ENCODE measurements around the gene TTYH2.

TTYH2 gene

GRCh38 chr17:74303305-74303704, 89.9 kb downstream of the TTYH2 start:
- no peak for TF ChIP-seq POLR2A (IDR thresholded peaks at IDR 0.05; ENCODE audit: extremely low read depth, insufficient read length)
- TF ChIP-seq MYC (IDR thresholded peaks at IDR 0.05; ENCODE audit: low read depth, low read length), result no peak
- no peak for TF ChIP-seq CTCF (IDR thresholded peaks at IDR 0.05; ENCODE audit: low read depth, low read length)
- TF ChIP-seq MAX (IDR thresholded peaks at IDR 0.05; ENCODE audit: low read depth, low read length), result no peak

GRCh38 chr17:74304184-74304583, 90.8 kb downstream of the TTYH2 start:
- DNase-seq (ENCODE audit: low read depth), result no peak
- H3K4me3 ChIP-seq (ENCODE audit: low read depth, low read length), result no peak overlapping the region
- TF ChIP-seq POLR2A (IDR thresholded peaks at IDR 0.05; ENCODE audit: extremely low read depth, insufficient read length), result no peak
- TF ChIP-seq MAX (IDR thresholded peaks at IDR 0.05; ENCODE audit: low read depth, low read length), result no peak
- TF ChIP-seq MYC (IDR thresholded peaks at IDR 0.05; ENCODE audit: low read depth, low read length), result no peak
- TF ChIP-seq CTCF (IDR thresholded peaks at IDR 0.05; ENCODE audit: low read depth, low read length), result no peak

More at GRCh38 chr17:74303305-74303704, 89.9 kb downstream of the TTYH2 start:
- DNase-seq (ENCODE audit: low read depth), result peak; percentile 57
- no peak overlapping the region for H3K4me3 ChIP-seq (ENCODE audit: low read depth, low read length)

- DNase-seq (ENCODE audit: low read depth), result peak; percentile 34
- H3K4me3 ChIP-seq (ENCODE audit: low read depth, low read length), result no peak overlapping the region
- TF ChIP-seq MYC (IDR thresholded peaks at IDR 0.05; ENCODE audit: low read depth, low read length) (no peak), POLR2A (IDR thresholded peaks at IDR 0.05; ENCODE audit: extremely low read depth, insufficient read length) (no peak), CTCF (IDR thresholded peaks at IDR 0.05; ENCODE audit: low read depth, low read length) (no peak), MAX (IDR thresholded peaks at IDR 0.05; ENCODE audit: low read depth, low read length) (no peak)
Observed at GRCh38 chr17:74305865-74306654, 92.7 kb downstream of the TTYH2 start.

GRCh38 chr17:74307984-74308773, 94.8 kb downstream of the TTYH2 start:
- no peak overlapping the region for H3K4me3 ChIP-seq (ENCODE audit: low read depth, low read length)
- no peak for DNase-seq (ENCODE audit: low read depth)
- TF ChIP-seq MYC (IDR thresholded peaks at IDR 0.05; ENCODE audit: low read depth, low read length), result no peak
- no peak for TF ChIP-seq CTCF (IDR thresholded peaks at IDR 0.05; ENCODE audit: low read depth, low read length)
- no peak for TF ChIP-seq MAX (IDR thresholded peaks at IDR 0.05; ENCODE audit: low read depth, low read length)
- TF ChIP-seq POLR2A (IDR thresholded peaks at IDR 0.05; ENCODE audit: extremely low read depth, insufficient read length), result no peak

- DNase-seq (ENCODE audit: low read depth), result no peak
- TF ChIP-seq MAX (IDR thresholded peaks at IDR 0.05; ENCODE audit: low read depth, low read length) (no peak), MYC (IDR thresholded peaks at IDR 0.05; ENCODE audit: low read depth, low read length) (no peak), POLR2A (IDR thresholded peaks at IDR 0.05; ENCODE audit: extremely low read depth, insufficient read length) (no peak), CTCF (IDR thresholded peaks at IDR 0.05; ENCODE audit: low read depth, low read length) (no peak)
Observed at GRCh38 chr17:74309902-74310301, 96.5 kb downstream of the TTYH2 start.

More at GRCh38 chr17:74309902-74310301, 96.5 kb downstream of the TTYH2 start:
- H3K4me3 ChIP-seq (ENCODE audit: low read depth, low read length), result no peak overlapping the region

Data from NB4 (cell line).